Bronchial epithelial cell (primary cell): Measurements from ENCODE around the gene C9orf153. TPM values are rescaled to one million over a fixed set of nuclear protein-coding genes. Genes with fewer than 3 reads are reported as not detected.

Source experiments
- DNase-seq: peaks from one replicate; pipeline ENCODE4 v3.0.0-alpha.2; 2010; ENCODE audit warnings: low read depth
- FAIRE-seq: peaks from 2 replicates; lab custom pipeline; 2011; peaks lifted over from hg19 to GRCh38; lab: Jason Lieb, UNC
- H3K27me3 ChIP-seq: 2 replicates; pipeline ENCODE4 v1.5.1; 2011; ENCODE audit warnings: low read length; ENCODE audit not compliant: control insufficient read depth, insufficient read depth
- H3K36me3 ChIP-seq: 2 replicates; pipeline ENCODE4 v1.5.1; 2011; ENCODE audit warnings: low read length; ENCODE audit not compliant: control insufficient read depth, insufficient read depth
- H3K4me3 ChIP-seq: 2 replicates; pipeline ENCODE4 v1.5.1; 2011; ENCODE audit warnings: mild to moderate bottlenecking, low read depth, low read length, control low read depth
- CTCF ChIP-seq: IDR thresholded peaks from 2 replicates; pipeline ENCODE4 v1.5.1; 2011; ENCODE audit warnings: mild to moderate bottlenecking, moderate library complexity, low read length, control low read depth, inconsistent platforms; ENCODE audit not compliant: insufficient read depth, severe bottlenecking
- total RNA-seq: library from RNA; depleted of rRNA; stranded (reverse); fragments of >200 nt; gene quantifications from 2 replicates; pipeline ENCODE4 v1.2.1, GENCODE V29; 2014

C9orf153 gene
- 0.26 TPM in 2 replicates for total RNA-seq

DNA sequence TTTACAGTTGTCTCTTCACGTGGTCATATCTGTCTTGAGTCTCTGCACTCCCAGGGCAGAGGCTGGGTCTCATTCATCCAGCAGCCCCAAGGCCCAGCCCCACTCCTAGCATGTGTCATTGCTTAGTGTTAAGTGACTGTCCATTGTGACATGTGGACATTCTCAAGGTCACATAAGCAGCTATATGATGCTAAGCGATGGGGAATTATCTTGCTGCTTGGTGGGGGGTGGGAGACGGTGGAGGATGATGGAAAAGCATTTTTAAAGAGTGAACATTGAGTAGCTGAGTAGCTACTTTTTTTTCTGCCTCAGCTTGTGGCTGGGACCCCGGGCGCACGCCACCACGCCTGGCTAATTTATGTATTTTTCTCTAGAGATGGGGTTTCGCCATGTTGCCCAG, at the start of gene C9orf153:
TSS of gene C9orf153 (minus strand) at position 101 of the 400 bp plus-strand sequence. CDS start 30,054 bp downstream, outside the sequence.
- no peak for FAIRE-seq

GRCh38 chr9:86308687-86309086, 49.2 kb upstream of the C9orf153 start:
- peaks cover 11% of the 10 kb centered on the region for H3K36me3 ChIP-seq
- no peaks in the 10 kb centered on the region for H3K27me3 ChIP-seq
- DNase-seq (no peak), FAIRE-seq (no peak)
- no peak overlapping the region for H3K4me3 ChIP-seq
- no peak for TF ChIP-seq CTCF

More for the DNA sequence above, at the start of gene C9orf153:
- DNase-seq, result no peak
- Histone ChIP-seq H3K4me3 (no peak within 1 kb of the TSS), H3K36me3 (peaks cover 7% of the 10 kb centered on the region), H3K27me3 (no peaks in the 10 kb centered on the region)
- no peak for TF ChIP-seq CTCF

DNA sequence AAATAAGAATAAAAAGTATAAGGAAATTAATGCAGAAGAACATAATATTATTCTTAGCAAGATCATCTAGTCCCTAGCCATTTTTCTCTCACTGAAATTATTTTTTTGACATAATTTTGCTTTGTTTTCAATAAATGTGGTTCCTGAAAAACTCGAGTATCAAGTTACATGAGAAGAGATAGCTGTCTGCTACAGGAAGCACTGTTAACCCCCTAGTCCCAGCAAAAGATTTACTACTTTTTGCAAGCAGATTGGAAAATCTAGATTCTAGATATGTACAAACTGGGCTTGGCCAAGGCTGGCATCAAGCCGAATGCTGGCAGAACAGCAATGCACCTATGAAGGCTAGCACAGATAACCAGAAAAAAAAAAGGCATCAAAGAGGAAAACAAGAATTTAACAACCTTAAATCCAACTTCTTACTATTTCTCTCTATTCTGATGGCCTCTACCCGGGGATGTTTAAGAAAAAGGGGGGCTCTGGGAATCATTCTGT, 44.8 kb upstream of the C9orf153 start:
- FAIRE-seq, result no peak
- H3K36me3 ChIP-seq, result peaks cover 22% of the 10 kb centered on the region

DNA sequence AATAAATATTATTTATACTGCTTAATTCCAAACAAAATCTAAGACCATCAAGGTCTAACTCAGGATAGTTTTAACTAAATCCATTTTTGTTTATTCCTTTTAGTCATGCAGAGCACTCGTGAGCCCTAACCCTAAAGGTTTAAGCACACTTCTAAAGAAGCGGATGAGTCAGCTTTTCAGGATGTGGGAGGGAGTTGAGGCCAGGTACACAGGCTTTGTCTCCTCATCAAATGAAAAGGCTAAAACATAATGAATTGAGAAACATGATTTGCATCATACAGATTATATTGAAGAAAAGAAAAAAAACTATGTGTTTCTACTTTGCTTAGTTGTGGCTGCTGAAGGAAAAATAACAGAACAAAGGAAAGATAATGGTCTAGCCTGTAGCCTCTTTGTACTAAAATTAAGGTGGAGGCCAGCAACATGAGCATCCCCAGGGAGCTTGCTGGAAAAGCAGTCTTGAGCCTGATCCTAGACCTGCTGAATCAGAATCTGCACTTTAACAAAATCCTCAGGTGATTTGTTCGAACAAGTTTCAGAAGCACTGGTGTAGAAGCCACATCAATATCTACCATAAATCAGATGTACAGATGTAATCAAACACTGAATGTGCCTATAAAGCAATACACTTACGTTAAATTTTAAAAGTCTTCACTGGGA, 44.0 kb upstream of the C9orf153 start:
- no peaks in the 10 kb centered on the region for H3K27me3 ChIP-seq
- TF ChIP-seq CTCF, result no peak
- peaks cover 26% of the 10 kb centered on the region for H3K36me3 ChIP-seq
- FAIRE-seq (no peak), DNase-seq (peak; percentile 82)
- no peak overlapping the region for H3K4me3 ChIP-seq

More for the DNA sequence above, 44.8 kb upstream of the C9orf153 start:
- Histone ChIP-seq H3K4me3 (no peak overlapping the region), H3K27me3 (no peaks in the 10 kb centered on the region)
- TF ChIP-seq CTCF, result no peak
- DNase-seq, result no peak

DNA sequence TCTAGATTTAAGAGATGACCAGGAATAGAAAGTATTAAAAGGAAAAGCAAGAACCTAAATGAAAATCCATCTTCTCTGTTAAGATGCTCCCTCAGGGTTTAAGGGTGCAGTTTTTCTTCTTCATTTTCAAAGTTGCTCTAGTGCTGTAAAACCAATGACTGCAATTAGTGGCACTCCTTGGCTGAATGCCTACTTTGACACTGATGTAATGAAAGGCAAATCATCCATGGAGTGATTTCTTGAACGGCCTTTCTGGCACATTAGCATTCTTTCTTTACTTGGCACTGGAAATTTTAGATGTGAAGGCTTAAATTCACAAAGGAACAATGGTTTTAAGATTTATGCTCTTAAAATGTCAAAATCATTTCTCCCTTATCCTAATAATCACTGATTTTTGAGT, 42.2 kb upstream of the C9orf153 start:
- FAIRE-seq (no peak), DNase-seq (no peak)
- H3K4me3 ChIP-seq, result no peak overlapping the region
- no peaks in the 10 kb centered on the region for H3K27me3 ChIP-seq
- no peak for TF ChIP-seq CTCF
- peaks cover 27% of the 10 kb centered on the region for H3K36me3 ChIP-seq
